ENCODE measurements around the gene RNF182. TPM values are rescaled to one million over a fixed set of nuclear protein-coding genes. Genes with fewer than 3 reads are reported as not detected.

RNF182 gene
- total RNA-seq, 1 experiment from 2014 or later: 3.7 TPM

- Histone ChIP-seq H2BK120ac (ENCODE audit: low read depth, low read length, poor library complexity, severe bottlenecking) (no peak overlapping the region), H4K20me1 (ENCODE audit: control insufficient read depth, insufficient read depth, insufficient read length) (no peaks in the 10 kb centered on the region)
- 100% methylated on average over 2 of the region's 5 CpGs for WGBS (ENCODE audit: extremely low coverage, insufficient read length, low lambda C conversion rate)
These were observed 87.7 kb downstream of the RNF182 start for GRCh38 chr6:14012313-14013030.

More at GRCh38 chr6:14012313-14013030, 87.7 kb downstream of the RNF182 start:
- Histone ChIP-seq H3K79me1 (ENCODE audit: insufficient read depth, low read depth, low read length, poor library complexity, severe bottlenecking) (no peaks in the 10 kb centered on the region), H3K56ac (ENCODE audit: insufficient read length, low read depth, low read length) (no peak overlapping the region), H4K5ac (ENCODE audit: insufficient read length, low read depth, low read length) (no peak overlapping the region), H3K18ac (ENCODE audit: insufficient read length, low read depth, low read length) (no peak overlapping the region), H3K9me3 (ENCODE audit: control insufficient read depth, low read depth, low read length) (no peaks in the 10 kb centered on the region), H2BK12ac (ENCODE audit: insufficient read length, low read depth, low read length) (no peak overlapping the region), H3K23me2 (ENCODE audit: insufficient read length, low read depth, low read length, poor library complexity, severe bottlenecking) (no peaks in the 10 kb centered on the region), H3K14ac (ENCODE audit: insufficient read depth, low read length) (no peak overlapping the region), H2BK15ac (ENCODE audit: low read depth, low read length) (no peak overlapping the region), H2BK20ac (ENCODE audit: low read depth, low read length, poor library complexity, severe bottlenecking) (no peak overlapping the region), H4K91ac (ENCODE audit: insufficient read length, low read depth, low read length) (no peak overlapping the region), H3K9ac (ENCODE audit: extremely low read depth, insufficient read length, low read length) (no peak overlapping the region), H3K4me1 (ENCODE audit: insufficient read depth, low read length) (no peaks in the 10 kb centered on the region), H2AK5ac (ENCODE audit: insufficient read length, low read length) (no peak overlapping the region), H2BK5ac (ENCODE audit: insufficient read length, low read length) (no peak overlapping the region), H2AFZ (ENCODE audit: low read length) (no peak overlapping the region), H3T11ph (ENCODE audit: low read length) (no peak overlapping the region), H3K79me2 (ENCODE audit: insufficient read depth, low read length) (no peaks in the 10 kb centered on the region), H3K23ac (ENCODE audit: insufficient read length, low read depth, low read length) (no peak overlapping the region), H3K4ac (ENCODE audit: low read depth, low read length) (no peak overlapping the region), H3K27ac (ENCODE audit: insufficient read length, low read depth, low read length) (no peak overlapping the region), H3K27me3 (ENCODE audit: insufficient read depth, low read length) (no peaks in the 10 kb centered on the region), H3K4me2 (ENCODE audit: insufficient read depth, insufficient read length, low read length) (no peak overlapping the region), H4K8ac (replicated peaks; ENCODE audit: insufficient read length, low read depth, low read length) (no peak overlapping the region)
- peaks cover 0 to 13% (median 2%) of the 10 kb centered on the region in 3 experiments; a peak in 2 of 7 replicates for H3K36me3 Mint-ChIP-seq (ENCODE audit: insufficient read depth in 1 of 3, low read depth in 3 of 3)
- no peak for TF ChIP-seq CTCF (conservative IDR thresholded peaks at IDR 0.05)
- H3K27me3 Mint-ChIP-seq (ENCODE audit: low read depth): peaks cover 11% of the 10 kb centered on the region
- DNase-seq: no peak
- peaks cover 33 to 41% of the 10 kb centered on the region in 2 experiments for H3K4me1 Mint-ChIP-seq
- peaks cover 8 to 11% of the 10 kb centered on the region in 2 experiments for H3K9me3 Mint-ChIP-seq
- 0 out of 7 replicates have a peak overlapping the region, but pooled peaks of 1 of the 3 experiments have one; percentile 9 for H3K27ac Mint-ChIP-seq
- no peak overlapping the region for H3K4me3 Mint-ChIP-seq
